Upper lobe of left lung (tissue), 6 donors: ENCODE measurements around the gene RASSF4. TPM values are rescaled to one million over a fixed set of nuclear protein-coding genes. Genes with fewer than 3 reads are reported as not detected.
A peak's percentile ranks its signal among the peaks of the same experiment; 100 is the strongest.

Experiments used
- ATAC-seq, 2 donors: fragments of 200-7000 bp; cut with Tn5 transposase; one replicate each; pipeline ENCODE4 v1.9.1; 2022; ENCODE audit warnings: mild to moderate bottlenecking in 2 of 2, moderate library complexity in 2 of 2; ENCODE audit not compliant: low FRiP score in 2 of 2
- DNase-seq, 2 donors: peaks; one replicate each; pipeline ENCODE4 v3.0.0-alpha.2; 2019 to 2020
- H3K27ac ChIP-seq, 4 donors: fragments of 200-600 bp; sonication (generic); one replicate each; pipeline ENCODE4 v1.5.1; 2016 to 2019
- H3K27me3 ChIP-seq, 4 donors: fragments of 200-600 bp; sonication (generic); one replicate each; pipeline ENCODE4 v1.5.1; 2017 to 2019
- H3K36me3 ChIP-seq, 4 donors: fragments of 200-600 bp; sonication (generic); one replicate each; pipeline ENCODE4 v1.5.1; 2016 to 2019
- H3K4me1 ChIP-seq, 4 donors: fragments of 200-600 bp; sonication (generic); one replicate each; pipeline ENCODE4 v1.5.1; 2018 to 2019
- H3K4me3 ChIP-seq, 4 donors: fragments of 200-600 bp; sonication (generic); one replicate each; pipeline ENCODE4 v1.5.1; 2017 to 2019; ENCODE audit warnings: mild to moderate bottlenecking in 2 of 4, moderate library complexity in 1 of 4
- H3K9me3 ChIP-seq, 4 donors: fragments of 200-600 bp; sonication (generic); one replicate each; pipeline ENCODE4 v1.5.1; 2018 to 2019
- CTCF ChIP-seq, 6 experiments: fragments of 450-650 bp in 4 of 6; fragments of 200-600 bp in 2 of 6; sonication (generic) in 2 of 6; IDR thresholded peaks; one replicate each; pipeline ENCODE4 v1.5.1; 2016 to 2019; ENCODE audit warnings: antibody characterized with exemption in 6 of 6
- EP300 ChIP-seq, 4 donors: sonication (generic); formaldehyde crosslinking; IDR thresholded peaks; one replicate each; pipeline ENCODE4 v1.5.1; 2017; ENCODE audit warnings: antibody characterized with exemption in 4 of 4, control low read depth in 2 of 4
- POLR2A ChIP-seq, 4 donors: fragments of 450-650 bp; IDR thresholded peaks; one replicate each; pipeline ENCODE4 v1.5.1; 2016 to 2017; ENCODE audit warnings: antibody characterized with exemption in 4 of 4, mild to moderate bottlenecking in 2 of 4
- POLR2AphosphoS5 ChIP-seq, 2 donors: sonication (generic); formaldehyde crosslinking; IDR thresholded peaks; one replicate each; pipeline ENCODE4 v1.5.1; 2017; ENCODE audit warnings: antibody characterized with exemption in 2 of 2
- WGBS, 2 donors: methylation state at CpG; one replicate each; pipeline ENCODE4 v1.1.5; 2017 to 2018; 5-methylcytosine and 5-hydroxymethylcytosine counted together
- total RNA-seq, 6 donors: library from RNA; depleted of rRNA in 4 of 6; stranded (reverse); fragments of >200 nt in 4 of 6; gene quantifications; one replicate each; pipeline versions ENCODE4 v1.1.0 to v1.2.1, GENCODE V29; 2016 to 2021
- donor health status: DM: no; HTN: no; CAD: no; lungs with moderate emphysema.
- donor health status: DM: no; HTN: yes; CAD: no; lungs with severe emphysema.

RASSF4 gene
- total RNA-seq, 6 donors from 2014 or later: 23.4 to 194 (median 48.0) TPM

- Histone ChIP-seq H3K27me3 (no peaks in the 10 kb centered on the region), H3K36me3 (no peaks in the 10 kb centered on the region), H3K4me1 (peaks cover 78 to 94% (median 84%) of the 10 kb centered on the region in 4 donors), H3K27ac (peak overlapping the region; percentile 71 to 90 (median 82)), H3K9me3 (no peaks in the 10 kb centered on the region), H3K4me3 (peak overlapping the region in 2 of 4 donors; percentile 3 to 15)
- TF ChIP-seq EP300 (IDR thresholded peaks at IDR 0.05) (no peak), CTCF (IDR thresholded peaks at IDR 0.05) (peak in 5 of 6 experiments; percentile 35 to 63 (median 38)), POLR2AphosphoS5 (IDR thresholded peaks at IDR 0.05) (no peak), POLR2A (IDR thresholded peaks at IDR 0.05) (no peak)
- WGBS, 2 donors: 70 to 75% methylated on average over 16 to 19 of the region's 19 CpGs
- ATAC-seq (no peak), DNase-seq (peak in 1 of 2 donors; percentile 47)
These were observed 3.5 kb downstream of the RASSF4 start for GRCh38 chr10:44962870-44963738.

GRCh38 chr10:44963772-44964633 lies 4.4 kb downstream of the RASSF4 start:
- H3K4me1 ChIP-seq: peaks cover 78 to 94% (median 84%) of the 10 kb centered on the region in 4 donors
- TF ChIP-seq CTCF (IDR thresholded peaks at IDR 0.05) (no peak), EP300 (IDR thresholded peaks at IDR 0.05) (peak in 2 of 4 donors; percentile 82 to 98), POLR2A (IDR thresholded peaks at IDR 0.05) (peak in 1 of 4 donors; percentile 37), POLR2AphosphoS5 (IDR thresholded peaks at IDR 0.05) (peak; percentile 52 to 87)
- H3K36me3 ChIP-seq: no peaks in the 10 kb centered on the region
- peak overlapping the region; percentile 71 to 90 (median 82) for H3K27ac ChIP-seq
- ATAC-seq (peak; percentile 16 to 54), DNase-seq (peak in 1 of 2 donors; percentile 93)
- no peaks in the 10 kb centered on the region for H3K9me3 ChIP-seq
- 59 to 73% methylated on average over 12 to 15 of the region's 15 CpGs for WGBS, 2 donors
- peak overlapping the region in 1 of 4 donors; percentile 3 for H3K4me3 ChIP-seq
- no peaks in the 10 kb centered on the region for H3K27me3 ChIP-seq

- DNase-seq (no peak), ATAC-seq (no peak)
- WGBS, 2 donors: 88 to 90% methylated on average over 1 of the region's 1 CpG
- no peaks in the 10 kb centered on the region for H3K27me3 ChIP-seq
- H3K4me3 ChIP-seq: no peak overlapping the region
- H3K27ac ChIP-seq: peak overlapping the region; percentile 71 to 90 (median 82)
- no peaks in the 10 kb centered on the region for H3K9me3 ChIP-seq
- peaks cover 0 to 4% (median under 1%) of the 10 kb centered on the region in 4 donors for H3K36me3 ChIP-seq
- TF ChIP-seq EP300 (IDR thresholded peaks at IDR 0.05): no peak
- no peak for TF ChIP-seq CTCF (IDR thresholded peaks at IDR 0.05)
- TF ChIP-seq POLR2AphosphoS5 (IDR thresholded peaks at IDR 0.05): no peak
- no peak for TF ChIP-seq POLR2A (IDR thresholded peaks at IDR 0.05)
- H3K4me1 ChIP-seq: peaks cover 76 to 95% (median 82%) of the 10 kb centered on the region in 4 donors
These were observed 5.5 kb downstream of the RASSF4 start for GRCh38 chr10:44965104-44965503.

- Histone ChIP-seq H3K4me3 (no peak overlapping the region), H3K9me3 (no peaks in the 10 kb centered on the region), H3K27ac (peak overlapping the region; percentile 60 to 90 (median 78)), H3K27me3 (no peaks in the 10 kb centered on the region), H3K36me3 (peaks cover 0 to 9% (median 1%) of the 10 kb centered on the region in 4 donors), H3K4me1 (peaks cover 70 to 89% (median 77%) of the 10 kb centered on the region in 4 donors)
- 85% methylated on average over 6 of the region's 6 CpGs for WGBS, 2 donors
- TF ChIP-seq EP300 (IDR thresholded peaks at IDR 0.05) (no peak), POLR2A (IDR thresholded peaks at IDR 0.05) (no peak), POLR2AphosphoS5 (IDR thresholded peaks at IDR 0.05) (no peak), CTCF (IDR thresholded peaks at IDR 0.05) (no peak)
- DNase-seq: peak in 1 of 2 donors; percentile 19
- ATAC-seq: no peak
These were observed 6.1 kb downstream of the RASSF4 start for GRCh38 chr10:44965651-44966097.
